HEK293 (cell line): ENCODE measurements around the gene OLIG2.
A peak's percentile ranks its signal among the peaks of the same experiment; 100 is the strongest.

Source experiments
- CTCF ChIA-PET: fragments of 350-600 bp; formaldehyde crosslinking; extraction: SDS; loops from one replicate; lab custom pipeline; 2021; ENCODE audit warnings: antibody characterized with exemption; lab: Yijun Ruan, JAX
- POLR2A ChIA-PET: fragments of 300-600 bp; formaldehyde crosslinking; extraction: SDS; loops from one replicate; lab custom pipeline; 2020; ENCODE audit warnings: antibody characterized with exemption, inconsistent platforms; lab: Yijun Ruan, JAX
- H3K27ac ChIP-seq: fragments of 200-500 bp; sonication (Bioruptor generic); 2 replicates; pipeline ENCODE4 v1.5.1; 2014; ENCODE audit warnings: low read depth, low read length, control low read depth, inconsistent platforms; ENCODE audit errors: extremely low read depth
- H3K36me3 ChIP-seq, 2 experiments: fragments of 200-500 bp in 1 of 2; sonication (Bioruptor generic) in 1 of 2; 1 replicate in 1 of 2; 2 replicates in 1 of 2; pipeline ENCODE4 v1.5.1; 2014 to 2017; ENCODE audit warnings: inconsistent platforms in 2 of 2, low read length in 2 of 2; ENCODE audit not compliant: control insufficient read depth in 2 of 2, insufficient read depth in 1 of 2
- H3K4me1 ChIP-seq: fragments of 200-500 bp; sonication (Bioruptor generic); 2 replicates; pipeline ENCODE4 v1.5.1; 2014; ENCODE audit warnings: mild to moderate bottlenecking, low read length, inconsistent platforms; ENCODE audit not compliant: control insufficient read depth, insufficient read depth
- H3K4me3 ChIP-seq: 2 replicates; pipeline ENCODE4 v1.5.1; 2011; ENCODE audit warnings: low read depth, mild to moderate bottlenecking, control low read depth, low read length, moderate library complexity
- H3K9me3 ChIP-seq: fragments of 200-500 bp; sonication (Bioruptor generic); 2 replicates; pipeline ENCODE4 v1.5.1; 2014; ENCODE audit warnings: low read depth, low read length, inconsistent platforms; ENCODE audit not compliant: control insufficient read depth, insufficient read depth
- FEZF1 ChIP-seq: fragments of 450-650 bp; formaldehyde crosslinking; IDR thresholded peaks from 2 replicates; pipeline ENCODE4 v1.5.1; 2016; ENCODE audit warnings: missing biosample characterization, missing genetic modification characterization
- HOXA7 ChIP-seq: sonication (generic); formaldehyde crosslinking; IDR thresholded peaks from 2 replicates; pipeline ENCODE4 v1.8.1; 2022; ENCODE audit warnings: missing genetic modification reagents, borderline replicate concordance
- RBAK ChIP-seq: fragments of 450-650 bp; formaldehyde crosslinking; IDR thresholded peaks from 2 replicates; pipeline ENCODE4 v1.5.1; 2016; ENCODE audit warnings: missing biosample characterization, missing genetic modification characterization
- WT1 ChIP-seq: fragments of 450-650 bp; formaldehyde crosslinking; IDR thresholded peaks from 2 replicates; pipeline ENCODE4 v1.5.1; 2016; ENCODE audit warnings: missing biosample characterization, missing genetic modification characterization
- YY1 ChIP-seq: fragments of 450-650 bp; formaldehyde crosslinking; IDR thresholded peaks from 2 replicates; pipeline ENCODE4 v1.5.1; 2018; ENCODE audit warnings: missing biosample characterization, missing genetic modification characterization
- ZBTB17 ChIP-seq: fragments of 450-650 bp; formaldehyde crosslinking; IDR thresholded peaks from 2 replicates; pipeline ENCODE4 v1.5.1; 2016; ENCODE audit warnings: missing biosample characterization, missing genetic modification characterization
- ZBTB21 ChIP-seq: fragments of 450-650 bp; formaldehyde crosslinking; IDR thresholded peaks from 2 replicates; pipeline ENCODE4 v1.5.1; 2017; ENCODE audit warnings: missing biosample characterization, missing genetic modification characterization
- ZEB2 ChIP-seq: fragments of 450-650 bp; formaldehyde crosslinking; IDR thresholded peaks from 2 replicates; pipeline ENCODE4 v1.5.1; 2016; ENCODE audit warnings: missing biosample characterization, missing genetic modification characterization
- ZIC2 ChIP-seq: fragments of 450-650 bp; formaldehyde crosslinking; IDR thresholded peaks from 2 replicates; pipeline ENCODE4 v1.5.1; 2016; ENCODE audit warnings: missing biosample characterization, missing genetic modification characterization
- ZNF214 ChIP-seq: fragments of 450-650 bp; formaldehyde crosslinking; IDR thresholded peaks from 2 replicates; pipeline ENCODE4 v1.5.1; 2017; ENCODE audit warnings: missing biosample characterization, mild to moderate bottlenecking, missing genetic modification characterization, borderline replicate concordance
- ZNF404 ChIP-seq: fragments of 450-650 bp; formaldehyde crosslinking; IDR thresholded peaks from 2 replicates; pipeline ENCODE4 v1.5.1; 2017; ENCODE audit warnings: missing biosample characterization, missing genetic modification characterization
- ZNF423 ChIP-seq: fragments of 450-650 bp; formaldehyde crosslinking; IDR thresholded peaks from 2 replicates; pipeline ENCODE4 v1.5.1; 2016; ENCODE audit warnings: missing biosample characterization, missing genetic modification characterization
- ZNF426 ChIP-seq: fragments of 450-650 bp; formaldehyde crosslinking; IDR thresholded peaks from 2 replicates; pipeline ENCODE4 v1.5.1; 2017; ENCODE audit warnings: missing biosample characterization, missing genetic modification characterization, mild to moderate bottlenecking, inconsistent platforms, moderate library complexity
- ZNF549 ChIP-seq: fragments of 450-650 bp; IDR thresholded peaks from 2 replicates; pipeline ENCODE4 v1.5.1; 2018; ENCODE audit warnings: missing biosample characterization, missing genetic modification characterization, mild to moderate bottlenecking, inconsistent platforms, moderate library complexity
- ZNF558 ChIP-seq: fragments of 450-650 bp; formaldehyde crosslinking; IDR thresholded peaks from 2 replicates; pipeline ENCODE4 v1.5.1; 2016; ENCODE audit warnings: missing biosample characterization, missing genetic modification characterization
- ZNF596 ChIP-seq: fragments of 450-650 bp; IDR thresholded peaks from 2 replicates; pipeline ENCODE4 v1.5.0; 2018; ENCODE audit warnings: missing biosample characterization, mild to moderate bottlenecking, missing genetic modification characterization, moderate library complexity
- ZNF600 ChIP-seq: fragments of 450-650 bp; formaldehyde crosslinking; IDR thresholded peaks from 2 replicates; pipeline ENCODE4 v1.5.1; 2016; ENCODE audit warnings: missing biosample characterization, missing genetic modification characterization
- ZNF629 ChIP-seq: fragments of 450-650 bp; formaldehyde crosslinking; IDR thresholded peaks from 2 replicates; pipeline ENCODE4 v1.5.1; 2017; ENCODE audit warnings: missing biosample characterization, missing genetic modification characterization
- ZNF660 ChIP-seq: fragments of 450-650 bp; IDR thresholded peaks from 2 replicates; pipeline ENCODE4 v1.5.1; 2018; ENCODE audit warnings: missing biosample characterization, mild to moderate bottlenecking, missing genetic modification characterization
- ZNF692 ChIP-seq: fragments of 450-650 bp; formaldehyde crosslinking; IDR thresholded peaks from 2 replicates; pipeline ENCODE4 v1.5.1; 2016; ENCODE audit warnings: missing biosample characterization, missing genetic modification characterization
- ZNF792 ChIP-seq: fragments of 450-650 bp; formaldehyde crosslinking; IDR thresholded peaks from 2 replicates; pipeline ENCODE4 v1.5.1; 2016; ENCODE audit warnings: missing biosample characterization, missing genetic modification characterization
- ZSCAN23 ChIP-seq: fragments of 450-650 bp; formaldehyde crosslinking; IDR thresholded peaks from 2 replicates; pipeline ENCODE4 v1.5.1; 2016; ENCODE audit warnings: missing biosample characterization, missing genetic modification characterization
- ZXDB ChIP-seq: fragments of 450-650 bp; formaldehyde crosslinking; IDR thresholded peaks from 2 replicates; pipeline ENCODE4 v1.5.1; 2016; ENCODE audit warnings: missing biosample characterization, missing genetic modification characterization
- TF ChIP-seq, protein P1 (sequence below): fragments of 450-650 bp; formaldehyde crosslinking; IDR thresholded peaks from 2 replicates; pipeline ENCODE4 v1.5.1; 2016; ENCODE audit warnings: missing biosample characterization, missing genetic modification characterization
- TF ChIP-seq, protein P2 (sequence below): fragments of 450-650 bp; formaldehyde crosslinking; IDR thresholded peaks from 2 replicates; pipeline ENCODE4 v1.5.1; 2016; ENCODE audit warnings: missing biosample characterization, missing genetic modification characterization

The OLIG2 gene

GRCh38 chr21:33041981-33042380 is 16.2 kb downstream of the OLIG2 start:
- Histone ChIP-seq H3K9me3 (no peaks in the 10 kb centered on the region), H3K36me3 (no peaks in the 10 kb centered on the region), H3K27ac (no peak overlapping the region), H3K4me1 (peaks cover 3% of the 10 kb centered on the region; the same call in 1 of the 2 replicates), H3K4me3 (no peak overlapping the region)
- ChIA-PET CTCF (interaction anchor here (1.2 to 1.6 kb wide), 4 partner anchors 16 to 155 kb away, joined by 4 to 7 read pairs (median 6); partner anchors contain the start of gene OLIG2), POLR2A (interaction anchor here (0.6 to 2.0 kb wide), 4 partner anchors 16 to 78 kb away, joined by 3 to 8 read pairs (median 4); partner anchors contain the start of gene OLIG2)
- TF ChIP-seq ZNF423 (no peak), ZNF214 (tag by site-specific recombination) (no peak), WT1 (tag by site-specific recombination) (no peak), ZNF404 (tag by site-specific recombination) (no peak), RBAK (no peak), ZNF596 (no peak), ZSCAN23 (no peak), ZNF792 (tag by site-specific recombination) (no peak), YY1 (tag by site-specific recombination) (no peak)

DNA sequence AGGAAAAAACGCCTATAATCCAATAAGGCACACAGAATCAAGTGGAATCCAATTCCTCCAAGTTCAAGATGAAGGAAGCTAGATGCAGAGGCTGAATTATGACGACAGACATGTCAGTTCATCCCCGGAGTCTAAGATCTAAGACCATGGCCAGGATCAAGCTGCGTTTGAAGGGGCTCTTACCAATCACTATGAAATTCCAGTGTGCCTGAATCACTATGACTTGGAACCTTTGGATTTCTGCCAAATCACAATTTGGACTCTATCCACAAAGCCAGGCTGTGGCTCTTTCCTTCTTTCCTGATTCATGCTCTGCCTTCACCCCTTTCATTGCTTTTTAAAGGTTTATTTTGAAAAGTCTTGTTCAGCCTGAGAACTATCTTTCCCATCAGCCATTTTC is 17.1 kb downstream of the OLIG2 start:
- TF ChIP-seq ZNF660 (tag by site-specific recombination) (peak; percentile 82; the same call in 1 of the 2 replicates), ZXDB (peak; percentile 20; the same call in 1 of the 2 replicates), ZNF692 (tag by site-specific recombination) (peak; percentile 70), FEZF1 (tag by site-specific recombination) (no peak), HOXA7 (CRISPR knock-in tag) (no peak), ZIC2 (tag by site-specific recombination) (peak; percentile 43; the same call in 1 of the 2 replicates), RBAK (no peak), YY1 (tag by site-specific recombination) (no peak), ZNF629 (tag by site-specific recombination) (peak; percentile 86), ZEB2 (tag by site-specific recombination) (0 out of 2 replicates have a peak, but pooled peaks have one; percentile 49), ZNF600 (tag by site-specific recombination) (0 out of 2 replicates have a peak, but pooled peaks have one; percentile 22), ZNF549 (tag by site-specific recombination) (no peak), ZBTB17 (peak; percentile 69), ZNF426 (tag by site-specific recombination) (no peak), ZBTB21 (tag by site-specific recombination) (peak; percentile 83), ZNF558 (tag by site-specific recombination) (0 out of 2 replicates have a peak, but pooled peaks have one; percentile 40)
- TF ChIP-seq, protein P1, sequence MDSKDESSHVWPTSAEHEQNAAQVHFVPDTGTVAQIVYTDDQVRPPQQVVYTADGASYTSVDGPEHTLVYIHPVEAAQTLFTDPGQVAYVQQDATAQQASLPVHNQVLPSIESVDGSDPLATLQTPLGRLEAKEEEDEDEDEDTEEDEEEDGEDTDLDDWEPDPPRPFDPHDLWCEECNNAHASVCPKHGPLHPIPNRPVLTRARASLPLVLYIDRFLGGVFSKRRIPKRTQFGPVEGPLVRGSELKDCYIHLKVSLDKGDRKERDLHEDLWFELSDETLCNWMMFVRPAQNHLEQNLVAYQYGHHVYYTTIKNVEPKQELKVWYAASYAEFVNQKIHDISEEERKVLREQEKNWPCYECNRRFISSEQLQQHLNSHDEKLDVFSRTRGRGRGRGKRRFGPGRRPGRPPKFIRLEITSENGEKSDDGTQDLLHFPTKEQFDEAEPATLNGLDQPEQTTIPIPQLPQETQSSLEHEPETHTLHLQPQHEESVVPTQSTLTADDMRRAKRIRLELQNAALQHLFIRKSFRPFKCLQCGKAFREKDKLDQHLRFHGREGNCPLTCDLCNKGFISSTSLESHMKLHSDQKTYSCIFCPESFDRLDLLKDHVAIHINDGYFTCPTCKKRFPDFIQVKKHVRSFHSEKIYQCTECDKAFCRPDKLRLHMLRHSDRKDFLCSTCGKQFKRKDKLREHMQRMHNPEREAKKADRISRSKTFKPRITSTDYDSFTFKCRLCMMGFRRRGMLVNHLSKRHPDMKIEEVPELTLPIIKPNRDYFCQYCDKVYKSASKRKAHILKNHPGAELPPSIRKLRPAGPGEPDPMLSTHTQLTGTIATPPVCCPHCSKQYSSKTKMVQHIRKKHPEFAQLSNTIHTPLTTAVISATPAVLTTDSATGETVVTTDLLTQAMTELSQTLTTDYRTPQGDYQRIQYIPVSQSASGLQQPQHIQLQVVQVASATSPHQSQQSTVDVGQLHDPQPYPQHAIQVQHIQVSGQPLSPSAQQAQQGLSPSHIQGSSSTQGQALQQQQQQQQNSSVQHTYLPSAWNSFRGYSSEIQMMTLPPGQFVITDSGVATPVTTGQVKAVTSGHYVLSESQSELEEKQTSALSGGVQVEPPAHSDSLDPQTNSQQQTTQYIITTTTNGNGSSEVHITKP (tag by site-specific recombination) = 0 out of 2 replicates have a peak, but pooled peaks have one; percentile 34
- TF ChIP-seq, protein P2, sequence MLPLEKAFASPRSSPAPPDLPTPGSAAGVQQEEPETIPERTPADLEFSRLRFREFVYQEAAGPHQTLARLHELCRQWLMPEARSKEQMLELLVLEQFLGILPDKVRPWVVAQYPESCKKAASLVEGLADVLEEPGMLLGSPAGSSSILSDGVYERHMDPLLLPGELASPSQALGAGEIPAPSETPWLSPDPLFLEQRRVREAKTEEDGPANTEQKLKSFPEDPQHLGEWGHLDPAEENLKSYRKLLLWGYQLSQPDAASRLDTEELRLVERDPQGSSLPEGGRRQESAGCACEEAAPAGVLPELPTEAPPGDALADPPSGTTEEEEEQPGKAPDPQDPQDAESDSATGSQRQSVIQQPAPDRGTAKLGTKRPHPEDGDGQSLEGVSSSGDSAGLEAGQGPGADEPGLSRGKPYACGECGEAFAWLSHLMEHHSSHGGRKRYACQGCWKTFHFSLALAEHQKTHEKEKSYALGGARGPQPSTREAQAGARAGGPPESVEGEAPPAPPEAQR (tag by site-specific recombination) = no peak
- Histone ChIP-seq H3K9me3 (no peaks in the 10 kb centered on the region), H3K4me3 (no peak overlapping the region), H3K36me3 (no peaks in the 10 kb centered on the region), H3K27ac (no peak overlapping the region), H3K4me1 (peaks cover 3% of the 10 kb centered on the region; the same call in 1 of the 2 replicates)
- ChIA-PET POLR2A (interaction anchor here (1.0 to 1.5 kb wide), 2 partner anchors 17 to 36 kb away, joined by 3 to 5 read pairs; partner anchors contain the start of gene OLIG2), CTCF (interaction anchor here (0.9 to 1.9 kb wide), 4 partner anchors 17 to 84 kb away, joined by 3 to 11 read pairs (median 7); partner anchors contain the start of gene OLIG2)
